ENCODE data around the gene PHAF1. TPM values are rescaled to one million over a fixed set of nuclear protein-coding genes. Genes with fewer than 3 reads are reported as not detected.

The PHAF1 gene
- polyA plus RNA-seq, 1 donor, result 29.3 TPM

- no peak for DNase-seq
These were observed 69.8 kb downstream of the PHAF1 start for GRCh38 chr16:67179421-67180080.

DNA sequence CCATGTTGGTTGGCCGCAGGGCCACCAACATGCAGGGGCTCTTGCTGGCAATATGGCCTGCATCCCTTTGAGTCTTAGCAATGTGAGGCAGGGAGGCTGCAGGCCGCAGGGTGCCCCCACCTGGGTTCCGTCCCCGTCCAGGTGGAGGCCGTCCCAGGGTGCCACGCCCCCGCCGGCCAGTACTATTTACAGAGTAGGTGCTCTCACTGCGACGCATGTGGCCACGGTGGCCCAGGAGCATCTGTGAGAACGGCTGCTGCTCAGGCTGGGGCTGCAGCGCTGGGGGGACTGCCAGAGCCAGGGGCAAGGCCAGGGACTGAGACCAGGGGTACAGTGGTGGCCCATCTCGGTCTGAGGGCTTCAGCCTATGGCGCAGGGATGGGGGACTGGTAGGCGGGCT lies 70.4 kb downstream of the PHAF1 start:
- no peak for DNase-seq

GRCh38 chr16:67181346-67181745 lies 71.6 kb downstream of the PHAF1 start:
- DNase-seq, result no peak

DNA sequence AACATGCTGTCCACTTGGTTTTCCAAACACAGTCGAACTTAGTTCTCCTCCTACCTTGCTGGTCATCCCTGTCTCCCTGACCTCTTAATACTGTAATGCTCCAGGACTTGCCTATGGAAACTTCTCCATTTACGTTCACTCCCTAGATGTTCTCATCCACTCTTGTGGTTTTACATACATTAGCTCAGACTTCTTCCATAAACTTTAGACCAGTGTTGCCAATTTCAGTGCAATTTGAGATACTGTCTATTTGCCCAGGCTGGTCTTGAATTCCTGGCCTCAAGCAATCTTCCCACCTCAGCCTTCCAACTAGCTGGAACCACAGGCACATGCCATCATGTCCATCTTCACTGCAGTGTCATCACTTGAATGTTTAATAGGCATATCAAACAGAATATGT lies 72.5 kb downstream of the PHAF1 start:
- no peak for DNase-seq

DNA sequence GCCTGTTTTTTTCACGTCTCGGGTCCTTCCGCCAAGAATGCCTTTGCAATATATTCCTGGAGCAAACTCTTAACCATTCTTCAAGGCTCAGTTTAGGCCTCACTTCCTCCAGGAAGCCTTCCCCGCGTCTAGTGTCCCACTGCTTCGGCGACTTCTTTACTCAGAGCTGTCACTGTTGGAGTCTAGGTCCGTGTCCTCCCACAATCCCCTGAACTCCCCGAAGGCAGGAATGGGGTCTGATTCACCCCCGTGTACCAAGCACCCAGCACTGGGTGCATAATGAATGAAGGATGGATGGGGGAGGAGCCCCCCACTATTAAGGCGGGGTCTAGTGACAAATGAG lies 73.5 kb downstream of the PHAF1 start:
- no peak for DNase-seq

DNA sequence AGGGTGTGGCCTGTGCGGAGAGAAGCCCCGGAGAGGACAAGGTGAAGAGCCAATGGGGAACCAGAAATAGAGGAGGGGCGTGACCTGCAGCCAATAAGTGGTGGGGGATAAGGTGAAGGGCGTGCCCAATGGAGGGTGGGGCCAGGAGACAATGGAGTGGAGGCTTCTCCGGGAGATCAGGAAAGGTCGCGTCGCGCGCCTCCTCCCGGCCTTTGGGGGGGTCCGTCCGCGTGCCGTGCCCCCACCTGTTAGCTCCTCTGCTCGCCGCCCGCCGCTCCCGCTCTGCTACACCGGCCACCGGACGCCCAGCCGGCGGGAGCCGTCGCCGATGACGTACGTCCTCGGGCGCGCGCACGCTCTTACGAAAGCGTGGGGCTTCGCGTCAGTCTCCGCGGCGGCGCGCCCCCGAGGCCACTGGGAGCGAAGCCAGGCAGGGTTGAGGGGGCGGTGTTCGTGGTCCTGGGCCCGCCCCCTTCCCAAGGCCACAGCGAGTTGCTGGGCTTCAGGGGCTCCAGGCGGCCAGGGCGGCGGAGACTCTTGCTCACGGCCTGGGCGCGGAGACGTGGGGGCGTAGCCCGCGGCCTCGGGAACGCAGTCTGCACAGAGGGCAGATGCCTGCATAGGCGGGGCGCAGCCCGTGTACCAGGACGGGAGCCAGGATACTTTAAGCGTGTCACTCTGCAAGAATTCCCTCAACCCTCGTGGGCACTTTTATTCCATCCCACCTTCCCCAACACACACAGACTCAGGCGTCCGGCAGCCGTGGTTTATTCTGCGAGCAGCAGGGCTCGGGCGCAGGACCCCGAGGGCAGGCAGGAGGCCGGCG lies 74.1 kb downstream of the PHAF1 start, which contains the start of gene MATCAP1:
Gene MATCAP1 (minus strand): TSS at position 337 of the 826 bp plus-strand sequence. CDS start 3,353 bp downstream, outside the sequence.
- DNase-seq, result peak; percentile 95

- no peak for DNase-seq
These were observed 74.8 kb downstream of the PHAF1 start for GRCh38 chr16:67184453-67184994.

DNA sequence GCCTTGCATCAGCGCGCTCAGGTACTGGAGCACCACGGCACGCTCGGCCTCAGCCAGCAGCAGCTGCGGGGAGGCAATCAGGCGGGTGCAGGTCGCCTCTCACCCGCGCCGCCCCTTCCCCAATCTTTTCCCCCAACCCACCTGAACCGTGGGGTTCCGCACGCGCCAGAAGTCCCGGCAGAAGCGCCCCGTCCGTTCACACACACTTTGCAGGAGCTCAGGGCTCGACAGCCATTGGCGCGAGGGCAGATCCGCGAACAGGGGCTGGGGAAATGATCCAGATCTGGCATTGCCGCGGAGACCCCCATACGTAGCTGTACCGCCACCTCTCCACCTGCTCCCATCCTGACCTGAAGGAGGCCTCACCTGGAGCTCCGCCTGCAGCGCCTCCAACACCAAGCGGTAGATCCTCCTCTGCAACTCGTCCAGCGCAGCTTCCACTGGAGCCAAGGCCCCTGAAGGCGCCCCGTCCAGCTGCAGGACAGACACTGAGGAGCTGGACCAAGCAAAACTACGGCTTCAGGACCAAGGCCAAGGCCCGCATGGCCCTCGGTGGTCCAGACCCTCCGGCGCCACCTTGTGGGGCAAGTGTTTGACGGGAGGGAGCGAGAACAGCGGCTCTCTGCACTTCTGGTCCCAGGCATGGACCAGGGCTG lies 75.4 kb downstream of the PHAF1 start:
- DNase-seq, result peak; percentile 89

DNA sequence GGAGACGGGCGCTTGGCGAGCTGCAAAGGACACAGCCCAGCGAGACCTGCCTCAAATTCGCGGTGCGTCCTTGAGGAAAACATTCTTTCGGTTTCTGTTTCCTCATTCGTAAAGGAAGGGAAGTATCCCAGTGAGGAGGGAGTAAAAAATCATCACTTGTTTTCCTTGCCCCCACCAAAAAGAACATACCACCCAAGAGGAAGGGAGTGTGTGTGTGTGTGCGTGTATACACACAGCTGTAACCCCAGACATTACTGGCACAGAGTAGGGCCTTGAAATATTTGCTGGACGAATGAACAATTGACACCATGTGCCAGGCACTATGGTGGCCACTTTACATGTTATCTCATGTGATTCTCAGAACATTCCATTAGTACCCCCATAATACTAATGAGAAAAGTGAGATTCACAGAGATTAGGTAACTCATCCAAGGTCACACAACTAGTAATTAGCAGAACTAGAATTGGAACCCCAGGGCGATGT lies 76.0 kb downstream of the PHAF1 start:
- no peak for DNase-seq

- DNase-seq, result no peak
These were observed 76.8 kb downstream of the PHAF1 start for GRCh38 chr16:67186550-67186950.

- no peak for DNase-seq
These were observed 77.6 kb downstream of the PHAF1 start for GRCh38 chr16:67187175-67187890.

GRCh38 chr16:67188323-67188722 lies 78.6 kb downstream of the PHAF1 start:
- no peak for DNase-seq

DNA sequence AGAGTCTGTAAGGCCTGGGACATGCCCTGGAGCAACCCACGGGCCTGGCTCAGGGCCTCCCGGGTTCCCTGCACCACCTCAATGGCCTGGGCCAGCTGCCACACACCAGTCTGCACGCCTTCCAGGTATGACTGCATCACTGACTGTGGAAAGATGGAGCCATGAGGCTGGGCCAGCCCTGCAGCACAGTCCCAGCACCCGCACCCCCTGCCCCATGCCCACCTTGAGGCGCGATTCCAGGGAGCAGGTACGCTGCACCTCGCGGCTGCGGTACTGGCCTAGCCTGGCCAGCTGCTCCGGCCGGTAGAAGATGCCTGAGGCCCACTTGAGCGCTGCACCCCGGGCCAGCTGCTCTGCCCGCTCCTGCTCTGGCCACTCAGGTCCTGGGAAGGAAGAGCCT lies 79.1 kb downstream of the PHAF1 start:
- DNase-seq, result no peak

DNA sequence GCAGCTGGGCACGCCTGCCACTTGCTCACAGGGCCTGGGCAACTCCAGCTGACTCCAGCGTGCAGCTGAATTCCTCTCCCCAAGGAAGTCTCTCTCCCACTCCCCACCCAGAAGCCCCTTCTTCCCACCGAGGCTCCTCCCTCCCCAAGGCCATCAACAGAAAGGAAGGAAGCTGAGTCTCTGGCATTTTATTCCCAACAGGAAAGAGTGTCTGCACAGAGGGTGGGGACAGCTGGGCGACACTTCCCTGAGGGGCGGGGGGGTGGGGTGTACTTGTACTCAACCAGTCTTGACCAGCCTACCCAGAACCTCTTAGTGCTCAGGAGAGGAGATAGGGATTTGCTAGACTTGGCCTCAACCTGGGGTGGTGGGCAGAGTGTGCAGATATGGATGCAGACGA lies 80.3 kb downstream of the PHAF1 start, which contains the start of gene EXOC3L1:
Gene EXOC3L1 (minus strand): TSS at position 96 of the 400 bp plus-strand sequence. CDS start 460 bp downstream, outside the sequence.
- no peak for DNase-seq

GRCh38 chr16:67190448-67191399 lies 81.0 kb downstream of the PHAF1 start:
- DNase-seq, result no peak

DNA sequence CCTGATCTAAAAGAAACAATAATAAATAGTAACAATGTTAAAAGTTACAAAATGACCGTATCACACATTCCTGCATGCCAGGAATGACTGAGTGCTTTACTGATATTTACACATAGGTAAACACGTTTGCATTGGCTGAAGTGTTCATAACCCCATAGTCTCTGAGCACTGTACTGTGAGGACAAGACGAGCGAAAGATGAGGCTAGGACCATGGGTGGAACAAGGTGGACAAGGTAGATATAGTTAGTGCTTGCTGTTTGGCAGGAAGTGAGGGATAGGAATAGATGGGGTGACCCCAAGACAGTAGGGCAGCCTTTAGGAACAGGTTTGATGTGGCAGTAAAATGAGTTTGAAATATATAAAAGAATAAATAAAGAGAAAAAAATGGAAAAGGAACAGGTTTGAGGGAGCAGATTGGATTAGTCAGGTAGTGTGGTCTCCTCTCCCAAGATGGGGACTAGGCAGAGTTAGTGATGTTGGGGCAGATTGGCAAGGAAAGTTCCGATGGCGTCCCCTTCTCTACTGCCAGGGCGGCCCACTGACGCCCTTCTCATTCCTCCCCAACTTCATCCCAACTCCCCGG lies 81.8 kb downstream of the PHAF1 start:
- no peak for DNase-seq

GRCh38 chr16:67191995-67192681 lies 82.4 kb downstream of the PHAF1 start, which contains the start of gene E2F4:
TSS of gene E2F4 (plus strand) at chr16:67192155. CDS start at chr16:67192228, 73 bp downstream.
- DNase-seq, result peak; percentile 85

DNA sequence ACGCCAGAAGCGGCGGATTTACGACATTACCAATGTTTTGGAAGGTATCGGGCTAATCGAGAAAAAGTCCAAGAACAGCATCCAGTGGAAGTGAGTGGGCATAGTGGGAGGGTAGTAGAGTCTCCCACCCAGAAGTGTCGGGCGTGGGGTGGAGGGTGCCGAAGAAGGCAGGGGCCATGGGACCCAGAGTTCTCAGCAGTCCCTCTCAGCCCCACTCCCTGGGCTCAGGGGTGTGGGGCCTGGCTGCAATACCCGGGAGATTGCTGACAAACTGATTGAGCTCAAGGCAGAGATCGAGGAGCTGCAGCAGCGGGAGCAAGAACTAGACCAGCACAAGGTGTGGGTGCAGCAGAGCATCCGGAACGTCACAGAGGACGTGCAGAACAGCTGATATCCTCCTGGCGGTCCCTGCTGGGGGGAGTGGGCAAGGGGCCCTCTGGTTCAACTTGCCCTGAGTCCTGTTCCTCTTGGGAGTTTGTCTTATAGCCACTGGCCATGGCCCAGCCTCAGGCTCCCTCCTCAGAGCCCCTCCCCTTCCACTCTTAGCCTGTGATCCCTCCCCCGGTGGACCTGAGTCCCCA lies 83.1 kb downstream of the PHAF1 start:
- DNase-seq, result no peak

GRCh38 chr16:67193536-67193935 lies 83.8 kb downstream of the PHAF1 start:
- no peak for DNase-seq

Measured in left kidney (tissue), 2 donors.